ENCODE measurements around the gene GON7.

Gene GON7, protein sequence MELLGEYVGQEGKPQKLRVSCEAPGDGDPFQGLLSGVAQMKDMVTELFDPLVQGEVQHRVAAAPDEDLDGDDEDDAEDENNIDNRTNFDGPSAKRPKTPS

DNA sequence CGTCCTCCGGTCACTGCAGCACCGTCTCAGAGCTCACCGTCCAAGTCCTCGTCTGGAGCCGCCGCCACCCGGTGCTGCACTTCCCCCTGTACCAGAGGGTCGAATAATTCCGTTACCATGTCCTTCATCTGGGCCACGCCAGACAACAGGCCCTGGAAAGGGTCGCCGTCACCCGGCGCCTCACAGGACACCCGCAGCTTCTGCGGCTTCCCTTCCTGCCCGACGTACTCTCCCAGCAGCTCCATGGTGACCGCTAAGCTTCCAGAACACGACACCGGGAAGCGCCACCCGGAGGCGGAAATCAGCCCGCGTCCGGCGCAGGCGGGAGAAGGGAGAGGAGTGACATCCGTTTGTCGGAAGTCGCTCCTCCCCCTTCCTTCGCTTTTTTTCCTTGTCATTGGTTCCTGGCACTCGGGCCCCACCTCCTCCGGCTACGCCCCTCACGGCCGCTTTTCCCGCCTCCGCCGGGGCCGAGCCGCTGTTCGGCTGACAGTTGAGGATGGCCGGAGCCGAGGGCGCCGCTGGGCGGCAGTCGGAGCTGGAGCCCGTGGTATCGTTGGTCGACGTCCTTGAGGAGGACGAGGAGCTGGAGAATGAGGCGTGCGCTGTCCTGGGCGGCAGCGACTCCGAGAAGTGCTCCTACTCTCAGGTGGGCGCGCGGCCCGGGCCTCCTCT lies at the start of gene GON7, which contains the start of gene UBR7:
Gene GON7 (minus strand): TSS at position 273 of the 675 bp plus-strand sequence. CDS start 28 bp downstream, at position 245.
Gene UBR7 (plus strand): TSS at position 464 of the 675 bp plus-strand sequence. CDS start 36 bp downstream, at position 500.
- H3K4me3 ChIP-seq (replicated peaks; ENCODE audit: low read depth, low read length): peak within 1 kb of the TSS; percentile 95
- no peaks in the 10 kb centered on the region; the same call in 1 of the 2 replicates for H3K36me3 ChIP-seq (ENCODE audit: control insufficient read depth, insufficient read depth, low read length)
- H3K27me3 ChIP-seq (replicated peaks; ENCODE audit: control insufficient read depth, insufficient read depth, low read length): no peaks in the 10 kb centered on the region
- DNase-seq (ENCODE audit: extremely low read depth, insufficient read length): peak; percentile 94
- TF ChIP-seq CTCF (IDR thresholded peaks at IDR 0.05; ENCODE audit: insufficient read depth, low read length, poor library complexity, severe bottlenecking): peak; percentile 10

DNA sequence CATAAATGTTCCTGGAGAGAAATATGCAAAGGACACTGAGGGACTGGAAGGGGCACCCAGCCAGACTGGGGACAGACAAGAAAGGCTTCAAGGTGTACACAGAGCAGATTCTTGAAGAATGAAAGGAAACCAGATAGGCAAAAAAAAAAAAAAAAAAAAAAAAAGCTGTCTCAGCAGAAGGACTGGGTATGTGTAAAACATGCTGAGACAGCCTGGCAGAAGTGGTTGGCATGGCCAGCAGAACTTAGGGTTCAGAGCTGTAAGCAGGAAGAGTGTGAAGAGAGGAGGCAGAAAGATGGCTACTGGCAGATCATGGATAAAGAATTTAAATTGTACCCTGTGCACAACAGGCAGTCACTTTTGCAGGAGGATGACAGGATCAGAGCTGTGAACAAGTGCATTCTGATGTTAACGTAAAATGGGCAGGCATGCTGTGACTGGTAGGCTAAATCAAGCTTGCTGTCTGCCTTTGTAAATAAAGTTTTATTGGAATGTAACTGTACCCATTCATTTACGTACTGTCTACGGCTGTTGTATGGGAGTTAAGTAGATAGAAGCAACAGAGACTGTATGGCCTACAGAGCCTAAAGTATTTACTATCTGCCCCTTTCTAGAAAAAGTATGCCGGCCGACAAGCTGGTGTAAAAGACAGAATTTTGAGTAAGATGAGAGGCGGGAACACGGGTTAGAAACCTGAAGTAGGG lies 42.4 kb upstream of the GON7 start:
- peaks cover 7% of the 10 kb centered on the region for H3K36me3 ChIP-seq (ENCODE audit: control insufficient read depth, insufficient read depth, low read length)
- H3K4me3 ChIP-seq (replicated peaks; ENCODE audit: low read depth, low read length): no peak overlapping the region
- DNase-seq (ENCODE audit: extremely low read depth, insufficient read length): no peak
- no peak for TF ChIP-seq CTCF (IDR thresholded peaks at IDR 0.05; ENCODE audit: insufficient read depth, low read length, poor library complexity, severe bottlenecking)
- no peaks in the 10 kb centered on the region for H3K27me3 ChIP-seq (replicated peaks; ENCODE audit: control insufficient read depth, insufficient read depth, low read length)

GRCh38 chr14:93246534-93246933 lies 39.7 kb upstream of the GON7 start:
- no peaks in the 10 kb centered on the region for H3K27me3 ChIP-seq (replicated peaks; ENCODE audit: control insufficient read depth, insufficient read depth, low read length)
- peaks cover 17% of the 10 kb centered on the region for H3K36me3 ChIP-seq (ENCODE audit: control insufficient read depth, insufficient read depth, low read length)
- H3K4me3 ChIP-seq (replicated peaks; ENCODE audit: low read depth, low read length): no peak overlapping the region
- DNase-seq (ENCODE audit: extremely low read depth, insufficient read length): no peak
- TF ChIP-seq CTCF (IDR thresholded peaks at IDR 0.05; ENCODE audit: insufficient read depth, low read length, poor library complexity, severe bottlenecking): no peak

- Histone ChIP-seq H3K4me3 (replicated peaks; ENCODE audit: low read depth, low read length) (no peak overlapping the region), H3K27me3 (replicated peaks; ENCODE audit: control insufficient read depth, insufficient read depth, low read length) (no peaks in the 10 kb centered on the region), H3K36me3 (ENCODE audit: control insufficient read depth, insufficient read depth, low read length) (peaks cover 18% of the 10 kb centered on the region)
- DNase-seq (ENCODE audit: extremely low read depth, insufficient read length): no peak
- no peak for TF ChIP-seq CTCF (IDR thresholded peaks at IDR 0.05; ENCODE audit: insufficient read depth, low read length, poor library complexity, severe bottlenecking)
Observed at GRCh38 chr14:93245764-93246420, 39.0 kb upstream of the GON7 start.

- H3K36me3 ChIP-seq (ENCODE audit: control insufficient read depth, insufficient read depth, low read length): peaks cover 14% of the 10 kb centered on the region
- no peak for DNase-seq (ENCODE audit: extremely low read depth, insufficient read length)
- no peaks in the 10 kb centered on the region for H3K27me3 ChIP-seq (replicated peaks; ENCODE audit: control insufficient read depth, insufficient read depth, low read length)
- TF ChIP-seq CTCF (IDR thresholded peaks at IDR 0.05; ENCODE audit: insufficient read depth, low read length, poor library complexity, severe bottlenecking): no peak
- no peak overlapping the region for H3K4me3 ChIP-seq (replicated peaks; ENCODE audit: low read depth, low read length)
Observed at GRCh38 chr14:93240678-93241000, 33.8 kb upstream of the GON7 start.
